DOHH2 (cell line): Measurements from ENCODE around the gene REC114.

Experiments used
- H3F3A ChIP-seq: fragments of 200-600 bp; sonication (generic), shearing (Covaris generic); 2 replicates; pipeline ENCODE4 v1.6.0; 2016; ENCODE audit warnings: antibody characterized with exemption, mild to moderate bottlenecking; ENCODE audit not compliant: control insufficient read depth, insufficient read depth
- H3K27ac ChIP-seq: fragments of 200-600 bp; sonication (generic); 2 replicates; pipeline ENCODE4 v1.5.1; 2014; ENCODE audit warnings: low read depth, mild to moderate bottlenecking, low read length, moderate library complexity
- H3K27me3 ChIP-seq: fragments of 200-600 bp; sonication (generic); 2 replicates; pipeline ENCODE4 v1.6.1; 2014; ENCODE audit warnings: mild to moderate bottlenecking, low read length, mixed read lengths; ENCODE audit not compliant: control insufficient read depth
- H3K36me3 ChIP-seq: fragments of 200-600 bp; sonication (generic); 2 replicates; pipeline ENCODE4 v1.6.1; 2014; ENCODE audit warnings: mild to moderate bottlenecking, low read length, moderate library complexity, mixed read lengths; ENCODE audit not compliant: control insufficient read depth
- H3K4me1 ChIP-seq: fragments of 200-600 bp; sonication (generic); 2 replicates; pipeline ENCODE4 v1.6.1; 2014; ENCODE audit warnings: mild to moderate bottlenecking, low read length, mixed read lengths; ENCODE audit not compliant: control insufficient read depth
- H3K4me2 ChIP-seq: fragments of 200-600 bp; sonication (generic); 2 replicates; pipeline ENCODE4 v1.6.0; 2014; ENCODE audit warnings: mild to moderate bottlenecking, low read length, moderate library complexity
- H3K4me3 ChIP-seq: fragments of 200-600 bp; sonication (generic); 2 replicates; pipeline ENCODE4 v1.5.1; 2014; ENCODE audit warnings: mild to moderate bottlenecking, low read length, mixed read lengths
- H3K79me2 ChIP-seq: fragments of 200-600 bp; sonication (generic); 2 replicates; pipeline ENCODE4 v1.6.1; 2014; ENCODE audit warnings: mild to moderate bottlenecking, low read length, mixed read lengths; ENCODE audit not compliant: control insufficient read depth
- H3K9me2 ChIP-seq: fragments of 200-600 bp; sonication (generic); replicated peaks from 2 replicates; pipeline ENCODE4 v1.6.1; 2014; ENCODE audit warnings: mild to moderate bottlenecking, low read length, mixed read lengths; ENCODE audit not compliant: control insufficient read depth
- H3K9me3 ChIP-seq: fragments of 200-600 bp; sonication (generic); 2 replicates; pipeline ENCODE4 v1.6.1; 2014; ENCODE audit warnings: antibody characterized with exemption, low read length, mixed read lengths; ENCODE audit not compliant: control insufficient read depth, insufficient read depth
- H4K20me1 ChIP-seq: fragments of 200-600 bp; sonication (generic); 2 replicates; pipeline ENCODE4 v1.6.0; 2014; ENCODE audit warnings: low read depth, mild to moderate bottlenecking, antibody characterized with exemption, low read length, moderate library complexity; ENCODE audit not compliant: control insufficient read depth, insufficient read depth
- CTCF ChIP-seq: fragments of 200-600 bp; sonication (generic); IDR thresholded peaks from one replicate; pipeline ENCODE4 v1.5.1; 2014; ENCODE audit warnings: antibody characterized with exemption, mild to moderate bottlenecking, low read depth, low read length; ENCODE audit not compliant: poor library complexity, severe bottlenecking
- EZH2phosphoT487 ChIP-seq: fragments of 200-600 bp; sonication (generic); IDR thresholded peaks from 2 replicates; pipeline ENCODE4 v1.6.1; 2017; ENCODE audit warnings: borderline replicate concordance, mild to moderate bottlenecking, antibody characterized with exemption, low read length, moderate library complexity, mixed read lengths

The REC114 gene

GRCh38 chr15:73599934-73600333 lies 157.0 kb downstream of the REC114 start:
- no peaks in the 10 kb centered on the region for H3K9me2 ChIP-seq
- no peaks in the 10 kb centered on the region for H3K27me3 ChIP-seq
- H3K4me2 ChIP-seq: no peak overlapping the region
- H3K79me2 ChIP-seq: peaks cover 98% of the 10 kb centered on the region
- H3K4me3 ChIP-seq: no peak overlapping the region
- H3K4me1 ChIP-seq: 0 out of 2 replicates have a peak, but pooled peaks cover 5% of the 10 kb centered on the region
- no peak for TF ChIP-seq EZH2phosphoT487
- no peak for TF ChIP-seq CTCF
- no peaks in the 10 kb centered on the region for H3K36me3 ChIP-seq
- H4K20me1 ChIP-seq: peaks cover 23% of the 10 kb centered on the region
- H3F3A ChIP-seq: no peaks in the 10 kb centered on the region
- H3K9me3 ChIP-seq: no peaks in the 10 kb centered on the region
- no peak overlapping the region for H3K27ac ChIP-seq

- 0 out of 2 replicates have a peak, but pooled peaks cover 5% of the 10 kb centered on the region for H3K4me1 ChIP-seq
- H3K79me2 ChIP-seq: peaks cover 98% of the 10 kb centered on the region
- no peaks in the 10 kb centered on the region for H3F3A ChIP-seq
- TF ChIP-seq CTCF (no peak), EZH2phosphoT487 (no peak)
- H4K20me1 ChIP-seq: peaks cover 25% of the 10 kb centered on the region
- H3K27me3 ChIP-seq: no peaks in the 10 kb centered on the region
- H3K9me3 ChIP-seq: no peaks in the 10 kb centered on the region
- H3K9me2 ChIP-seq: no peaks in the 10 kb centered on the region
- no peak overlapping the region for H3K27ac ChIP-seq
- H3K4me2 ChIP-seq: no peak overlapping the region
- no peaks in the 10 kb centered on the region for H3K36me3 ChIP-seq
- no peak overlapping the region for H3K4me3 ChIP-seq
Measured at GRCh38 chr15:73600413-73601335, 157.7 kb downstream of the REC114 start.

GRCh38 chr15:73601451-73602445 lies 158.8 kb downstream of the REC114 start:
- H3K79me2 ChIP-seq: peaks cover 98% of the 10 kb centered on the region
- H3K36me3 ChIP-seq: no peaks in the 10 kb centered on the region
- H3F3A ChIP-seq: no peaks in the 10 kb centered on the region
- no peaks in the 10 kb centered on the region for H3K9me2 ChIP-seq
- H3K9me3 ChIP-seq: no peaks in the 10 kb centered on the region
- TF ChIP-seq CTCF: no peak
- no peak for TF ChIP-seq EZH2phosphoT487
- H3K4me2 ChIP-seq: no peak overlapping the region
- H3K4me1 ChIP-seq: 0 out of 2 replicates have a peak, but pooled peaks cover 5% of the 10 kb centered on the region
- H3K27ac ChIP-seq: no peak overlapping the region
- H4K20me1 ChIP-seq: peaks cover 26% of the 10 kb centered on the region
- H3K4me3 ChIP-seq: no peak overlapping the region
- no peaks in the 10 kb centered on the region for H3K27me3 ChIP-seq
